SK-MEL-5 (cell line): Measurements from ENCODE around the gene ADGRV1. TPM values are rescaled to one million over a fixed set of nuclear protein-coding genes. Genes with fewer than 3 reads are reported as not detected.
A peak's percentile ranks its signal among the peaks of the same experiment; 100 is the strongest.

Source experiments
- DNase-seq: peaks from one replicate; pipeline ENCODE4 v3.0.0-alpha.2; 2016; ENCODE audit warnings: low read depth, low spot score
- in situ Hi-C: cut with HindIII; loops from 2 replicates; pipeline ENCODE4 v1.10.0; 2016; ENCODE audit warnings: low sequenced_read_pairs, high pct_unique_total_duplicates, low pct_unique_long_range_greater_than_20kb
- total RNA-seq: library from RNA; depleted of rRNA; stranded (reverse); fragments of >200 nt; shearing (Covaris generic); gene quantifications from 2 replicates; pipeline ENCODE4 v1.2.3, GENCODE V29; 2014

ADGRV1 gene
- total RNA-seq, 1 experiment from 2014 or later = 0.58 TPM

- DNase-seq = no peak
- in situ Hi-C loops = no loop called here
Measured at GRCh38 chr5:91141642-91142041, 583.0 kb downstream of the ADGRV1 start.

GRCh38 chr5:91142386-91142785 lies 583.8 kb downstream of the ADGRV1 start:
- no peak for DNase-seq
- in situ Hi-C loops = no loop called here

- DNase-seq = no peak
- in situ Hi-C loops = no loop called here
Measured at GRCh38 chr5:91142819-91143218, 584.2 kb downstream of the ADGRV1 start.

GRCh38 chr5:91143840-91144239 lies 585.2 kb downstream of the ADGRV1 start:
- in situ Hi-C loops = no loop called here
- DNase-seq = no peak

- DNase-seq = peak; percentile 15
- in situ Hi-C loops = no loop called here
Measured at GRCh38 chr5:91144491-91145332, 586.1 kb downstream of the ADGRV1 start.

- DNase-seq = no peak
- in situ Hi-C loops = no loop called here
Measured at GRCh38 chr5:91145333-91145620, 586.7 kb downstream of the ADGRV1 start.

GRCh38 chr5:91146230-91146629 lies 587.6 kb downstream of the ADGRV1 start:
- in situ Hi-C loops = no loop called here
- DNase-seq = peak; percentile 99

- in situ Hi-C loops = no loop called here
- no peak for DNase-seq
Measured at GRCh38 chr5:91146905-91147600, 588.5 kb downstream of the ADGRV1 start.

GRCh38 chr5:91150234-91150633 lies 591.6 kb downstream of the ADGRV1 start:
- in situ Hi-C loops = no loop called here
- no peak for DNase-seq

- no peak for DNase-seq
- in situ Hi-C loops = no loop called here
Measured at GRCh38 chr5:91150636-91151035, 592.0 kb downstream of the ADGRV1 start.

GRCh38 chr5:91151947-91152346 lies 593.4 kb downstream of the ADGRV1 start:
- in situ Hi-C loops = no loop called here
- DNase-seq = peak; percentile 53

GRCh38 chr5:91154338-91154737 lies 595.7 kb downstream of the ADGRV1 start:
- in situ Hi-C loops = no loop called here
- DNase-seq = no peak

GRCh38 chr5:91155274-91155673 lies 596.7 kb downstream of the ADGRV1 start:
- DNase-seq = no peak
- in situ Hi-C loops = no loop called here

GRCh38 chr5:91156242-91156641 lies 597.6 kb downstream of the ADGRV1 start:
- no peak for DNase-seq
- in situ Hi-C loops = no loop called here

GRCh38 chr5:91158011-91158410 lies 599.4 kb downstream of the ADGRV1 start:
- in situ Hi-C loops = no loop called here
- DNase-seq = no peak

- no peak for DNase-seq
- in situ Hi-C loops = no loop called here
Measured at GRCh38 chr5:91159647-91160046, 601.0 kb downstream of the ADGRV1 start.

GRCh38 chr5:91160714-91161285 lies 602.2 kb downstream of the ADGRV1 start:
- in situ Hi-C loops = no loop called here
- peak; percentile 68 for DNase-seq

GRCh38 chr5:91162534-91163381 lies 604.2 kb downstream of the ADGRV1 start:
- in situ Hi-C loops = no loop called here
- DNase-seq = peak; percentile 84
